DMS114 treated with DMSO at 0.1 percent for 48 hours (cell line): ENCODE measurements around the gene MCF2L.

ENCODE experiments used
- DNase-seq: peaks from one replicate; lab custom pipeline; 2025; ENCODE audit not compliant: unreplicated experiment; lab: John Stamatoyannopoulos, UW

MCF2L gene

GRCh38 chr13:112947796-112948195, 21.2 kb upstream of the MCF2L start:
- no peak for DNase-seq

GRCh38 chr13:112951674-112952371, 17.2 kb upstream of the MCF2L start:
- DNase-seq: no peak

GRCh38 chr13:112952759-112953551, 16.1 kb upstream of the MCF2L start:
- DNase-seq: no peak

GRCh38 chr13:112953591-112954487, 15.2 kb upstream of the MCF2L start:
- DNase-seq: no peak

GRCh38 chr13:112954488-112955270, 14.3 kb upstream of the MCF2L start:
- no peak for DNase-seq

- DNase-seq: no peak
Measured at GRCh38 chr13:112955271-112955937, 13.6 kb upstream of the MCF2L start.

GRCh38 chr13:112955956-112956355, 13.1 kb upstream of the MCF2L start:
- no peak for DNase-seq

GRCh38 chr13:112956571-112957294, 12.3 kb upstream of the MCF2L start:
- DNase-seq: no peak

GRCh38 chr13:112957295-112957677, 11.7 kb upstream of the MCF2L start:
- DNase-seq: no peak

GRCh38 chr13:112958127-112958989, 10.7 kb upstream of the MCF2L start:
- no peak for DNase-seq

- no peak for DNase-seq
Measured at GRCh38 chr13:112959206-112959605, 9.8 kb upstream of the MCF2L start.

GRCh38 chr13:112959701-112960542, 9.1 kb upstream of the MCF2L start:
- DNase-seq: no peak

GRCh38 chr13:112960706-112961105, 8.3 kb upstream of the MCF2L start:
- DNase-seq: no peak

GRCh38 chr13:112961457-112962369, 7.3 kb upstream of the MCF2L start:
- no peak for DNase-seq

- no peak for DNase-seq
Measured at GRCh38 chr13:112962396-112962795, 6.6 kb upstream of the MCF2L start.

- no peak for DNase-seq
Measured at GRCh38 chr13:112962911-112963625, 5.9 kb upstream of the MCF2L start.
